Adipose tissue (tissue), 3 donors: ENCODE data around the gene EXOC3L2. TPM values are rescaled to one million over a fixed set of nuclear protein-coding genes. Genes with fewer than 3 reads are reported as not detected.

ENCODE experiments used
- H3K27ac ChIP-seq: one replicate; pipeline ENCODE4 v1.5.1; 2013; ENCODE audit warnings: low read depth, low read length
- WGBS, 3 donors: extraction: QIAGEN DNeasy Blood & Tissue Kit; methylation state at CpG; one replicate each; pipeline ENCODE4 v1.1.7; 2013; 5-methylcytosine and 5-hydroxymethylcytosine counted together
- polyA plus RNA-seq, 3 donors: library from polyadenylated mRNA; stranded (reverse); fragments of 200-250 nt; gene quantifications; one replicate each; pipeline ENCODE4 v1.2.3, GENCODE V29; 2013
- donor health status: healthy with polysubstance abuse.
- donor health status: Bipolar disorder and iron deficiency.
- donor health status: healthy.

EXOC3L2 gene
- polyA plus RNA-seq, 3 donors, result 1.1 to 5.0 (median 1.7) TPM

DNA sequence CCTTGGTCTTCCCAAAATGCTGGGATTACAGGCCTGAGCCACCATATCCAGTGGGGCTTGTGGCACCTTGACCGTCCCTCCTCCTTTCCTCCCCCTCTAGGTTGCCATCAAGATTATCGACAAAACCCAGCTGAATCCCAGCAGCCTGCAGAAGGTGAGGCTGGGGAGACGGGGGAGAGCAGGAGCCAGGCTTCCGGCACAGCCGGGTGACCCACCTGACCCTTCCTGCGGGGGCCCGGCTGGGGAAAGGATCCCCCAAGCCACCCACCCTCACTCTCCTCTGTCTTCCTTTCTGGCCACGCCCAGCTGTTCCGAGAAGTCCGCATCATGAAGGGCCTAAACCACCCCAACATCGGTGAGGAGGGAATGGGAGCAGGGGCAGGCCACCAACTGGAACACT is 17.8 kb upstream of the EXOC3L2 start:
- WGBS, 3 donors, result 92 to 94% (median 92%) methylated on average over 11 of the region's 11 CpGs

GRCh38 chr19:45262570-45262969 is 17.4 kb upstream of the EXOC3L2 start:
- no peak overlapping the region for H3K27ac ChIP-seq
- 88 to 92% (median 88%) methylated on average over 6 of the region's 6 CpGs for WGBS, 3 donors

More for the DNA sequence above, 17.8 kb upstream of the EXOC3L2 start:
- H3K27ac ChIP-seq, result no peak overlapping the region

GRCh38 chr19:45258862-45259261 is 13.7 kb upstream of the EXOC3L2 start:
- no peak overlapping the region for H3K27ac ChIP-seq
- WGBS, 3 donors, result 96 to 98% (median 96%) methylated on average over 18 to 19 of the region's 19 CpGs

DNA sequence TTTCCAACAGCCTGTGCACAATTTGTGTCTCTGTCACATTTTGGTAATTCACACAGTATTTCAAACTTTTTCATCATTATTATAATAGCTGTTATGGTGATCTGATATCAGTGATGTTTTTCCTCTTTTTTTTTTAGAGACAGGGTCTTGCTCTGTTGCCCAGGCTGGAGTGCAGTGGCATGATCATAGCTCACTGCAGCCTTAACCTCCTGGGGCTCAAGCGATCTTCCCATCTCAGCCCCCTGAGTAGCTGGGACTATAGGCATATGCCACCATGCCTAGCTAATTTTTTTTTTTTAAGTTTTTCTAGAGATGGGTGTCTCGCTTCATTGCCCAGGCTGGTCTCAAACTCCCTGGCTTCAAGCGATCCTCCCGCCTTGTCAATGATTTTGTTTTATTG is 11.6 kb upstream of the EXOC3L2 start:
- no peak overlapping the region for H3K27ac ChIP-seq
- 97 to 100% (median 98%) methylated on average over 4 of the region's 4 CpGs for WGBS, 3 donors

DNA sequence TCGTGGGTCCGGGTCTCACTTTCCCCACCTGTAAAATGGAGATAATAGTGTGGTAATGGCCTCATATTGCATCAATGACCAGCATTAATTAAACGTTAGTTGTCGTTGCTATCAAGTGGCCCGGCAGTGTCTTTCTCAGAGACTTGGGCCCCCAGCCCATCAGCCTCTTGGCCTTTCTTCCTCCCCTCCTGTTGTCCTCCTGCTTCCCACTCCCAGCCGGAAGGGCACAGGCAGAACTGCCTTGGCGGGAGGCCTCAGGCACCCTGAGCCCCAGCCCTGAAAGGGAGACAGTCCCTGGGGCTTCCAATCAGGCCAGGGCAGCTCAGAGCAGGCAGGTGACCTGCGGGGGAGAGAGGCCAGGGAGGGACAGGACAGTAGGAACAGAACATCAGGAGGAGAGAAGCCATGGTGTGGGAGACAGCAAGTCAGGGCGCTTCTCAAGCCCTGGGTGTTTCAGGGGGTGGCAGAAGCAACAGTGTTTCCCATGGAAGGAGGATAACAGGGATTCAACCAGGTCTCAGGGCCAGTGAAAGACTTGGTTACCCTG is 10.5 kb upstream of the EXOC3L2 start:
- H3K27ac ChIP-seq, result no peak overlapping the region
- WGBS, 3 donors, result 82 to 88% (median 85%) methylated on average over 9 of the region's 9 CpGs

GRCh38 chr19:45254044-45254531 is 8.9 kb upstream of the EXOC3L2 start:
- H3K27ac ChIP-seq, result no peak overlapping the region
- WGBS, 3 donors, result 64 to 78% (median 75%) methylated on average over 11 of the region's 11 CpGs

DNA sequence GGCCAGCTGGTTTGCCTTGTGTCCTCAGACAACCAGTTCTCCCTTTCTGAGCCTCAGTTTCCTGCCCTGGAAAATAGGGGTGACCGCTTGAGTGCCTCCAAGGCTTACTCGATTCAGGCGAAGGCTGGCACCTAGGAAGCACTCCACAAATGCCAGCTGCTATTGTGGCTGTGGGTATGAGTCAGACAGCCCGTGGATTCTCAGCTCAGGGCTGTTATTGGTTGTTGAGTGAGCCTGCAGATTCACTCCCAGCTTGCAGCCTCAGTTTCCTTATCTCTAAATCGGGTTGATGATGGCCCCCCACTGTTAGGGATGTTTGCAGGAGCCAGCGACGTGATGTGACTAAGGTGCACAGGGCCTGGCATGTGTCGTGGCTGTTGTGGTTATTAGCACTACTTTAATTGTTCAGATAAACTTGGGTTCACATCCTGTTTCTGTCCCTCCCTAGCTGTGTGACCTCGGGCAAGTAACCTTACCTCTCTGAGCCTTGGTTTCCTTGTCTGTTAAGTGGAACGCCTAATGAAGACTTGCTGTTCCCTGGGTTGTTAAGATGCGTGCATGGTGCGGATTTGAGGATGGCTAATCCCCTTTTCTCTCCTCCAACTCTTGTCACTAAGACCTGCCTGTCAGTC is 8.3 kb upstream of the EXOC3L2 start:
- H3K27ac ChIP-seq, result no peak overlapping the region
- 75 to 80% (median 79%) methylated on average over 12 of the region's 12 CpGs for WGBS, 3 donors

DNA sequence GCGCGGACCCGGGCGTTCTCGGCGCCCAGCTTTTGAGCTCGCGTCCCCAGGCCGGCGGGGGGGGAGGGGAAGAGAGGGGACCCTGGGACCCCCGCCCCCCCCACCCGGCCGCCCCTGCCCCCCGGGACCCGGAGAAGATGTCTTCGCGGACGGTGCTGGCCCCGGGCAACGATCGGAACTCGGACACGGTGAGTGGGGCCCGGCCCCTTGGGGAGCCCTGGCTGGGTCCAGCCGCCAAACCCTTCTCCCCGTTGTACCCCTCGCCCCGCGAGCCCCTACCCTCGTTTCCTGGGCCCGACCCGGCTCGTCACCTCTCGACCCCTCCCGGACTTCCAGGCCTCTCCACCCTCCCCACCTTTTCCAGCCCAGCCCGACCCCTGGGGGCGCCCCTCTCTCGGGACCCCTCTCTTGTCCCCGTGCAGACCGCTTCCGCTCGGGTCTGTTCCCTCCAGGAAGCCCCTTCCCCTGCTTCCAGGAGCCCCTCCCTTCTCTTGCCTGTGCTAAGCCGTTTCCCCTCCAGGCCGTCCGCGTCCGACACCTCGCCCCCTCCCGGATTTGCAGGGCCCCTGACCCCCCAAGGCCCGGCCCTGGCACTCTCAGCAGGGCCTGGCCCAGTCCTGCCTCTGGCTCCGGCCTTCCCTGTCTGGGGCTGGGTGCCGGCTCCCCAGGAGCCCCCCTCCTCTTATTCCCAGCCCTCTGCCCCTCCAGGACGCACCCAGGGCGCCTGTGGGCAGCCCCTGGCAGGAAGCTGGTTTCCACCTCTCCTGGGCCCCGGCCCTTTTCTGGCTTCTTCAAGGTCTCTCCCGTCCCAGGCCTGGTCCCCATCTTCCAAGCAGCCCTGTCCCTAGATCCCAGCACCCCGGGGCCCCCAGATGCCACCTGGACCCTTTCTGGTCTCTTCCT is 6.5 kb upstream of the EXOC3L2 start:
- WGBS, 3 donors, result 1 to 2% (median 1%) methylated on average over 27 to 54 of the region's 57 CpGs
- no peak overlapping the region for H3K27ac ChIP-seq

GRCh38 chr19:45250832-45251451 is 5.7 kb upstream of the EXOC3L2 start, which contains the start of gene MARK4:
Gene MARK4, plus strand, starts transcription at chr19:45251271. Its CDS starts 318 bp downstream, at chr19:45251589.
- WGBS, 3 donors, result 0 to 1% (median 1%) methylated on average over 32 to 48 of the region's 58 CpGs
- H3K27ac ChIP-seq, result no peak within 1 kb of the TSS

GRCh38 chr19:45250216-45250831 is 5.1 kb upstream of the EXOC3L2 start:
- 47 to 56% (median 53%) methylated on average over 10 to 14 of the region's 14 CpGs for WGBS, 3 donors
- H3K27ac ChIP-seq, result no peak overlapping the region

DNA sequence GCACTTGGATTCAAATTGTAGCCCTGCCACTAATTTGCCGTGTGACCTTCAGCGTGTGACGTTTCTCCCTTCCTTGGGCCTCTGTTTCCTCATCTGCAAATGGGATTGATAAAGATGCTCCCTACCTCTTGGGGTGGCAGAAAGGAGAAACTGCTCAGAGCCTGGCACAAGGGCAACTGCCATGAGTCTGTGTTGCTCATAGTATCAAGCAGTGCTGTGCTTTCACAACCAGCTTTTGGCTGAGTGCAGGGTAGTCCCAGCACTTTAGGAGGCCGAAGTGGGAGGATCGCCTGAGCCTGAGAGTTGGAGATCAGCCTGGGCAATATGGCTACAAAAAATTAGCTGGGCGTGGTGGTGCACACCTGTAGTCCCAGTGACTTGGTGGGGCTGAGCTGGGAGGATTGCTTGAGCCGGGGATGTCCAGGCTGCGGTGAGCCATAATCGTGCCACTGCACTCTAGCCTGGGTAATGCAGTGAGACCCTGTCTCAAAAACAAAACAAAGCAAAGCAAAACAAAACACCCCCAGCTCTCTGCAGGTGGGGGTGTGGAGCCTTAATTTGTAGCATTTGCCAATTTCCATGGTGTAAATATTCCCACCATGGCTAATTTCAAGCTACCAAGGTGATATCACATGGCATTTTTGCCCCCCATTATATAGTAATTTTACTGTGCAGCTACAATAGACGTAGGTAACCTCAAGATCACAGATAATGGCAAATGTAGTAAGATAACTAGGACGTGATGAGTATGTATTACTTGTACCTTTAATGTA is 4.2 kb upstream of the EXOC3L2 start:
- 62 to 64% (median 64%) methylated on average over 11 of the region's 11 CpGs for WGBS, 3 donors
- H3K27ac ChIP-seq, result no peak overlapping the region

GRCh38 chr19:45247136-45247535 is 1.9 kb upstream of the EXOC3L2 start:
- 91 to 97% (median 95%) methylated on average over 8 of the region's 8 CpGs for WGBS, 3 donors
- no peak overlapping the region for H3K27ac ChIP-seq

GRCh38 chr19:45245826-45246225 is 619 bp upstream of the EXOC3L2 start:
- WGBS, 3 donors, result 44 to 61% (median 53%) methylated on average over 4 of the region's 4 CpGs
- no peak overlapping the region for H3K27ac ChIP-seq

DNA sequence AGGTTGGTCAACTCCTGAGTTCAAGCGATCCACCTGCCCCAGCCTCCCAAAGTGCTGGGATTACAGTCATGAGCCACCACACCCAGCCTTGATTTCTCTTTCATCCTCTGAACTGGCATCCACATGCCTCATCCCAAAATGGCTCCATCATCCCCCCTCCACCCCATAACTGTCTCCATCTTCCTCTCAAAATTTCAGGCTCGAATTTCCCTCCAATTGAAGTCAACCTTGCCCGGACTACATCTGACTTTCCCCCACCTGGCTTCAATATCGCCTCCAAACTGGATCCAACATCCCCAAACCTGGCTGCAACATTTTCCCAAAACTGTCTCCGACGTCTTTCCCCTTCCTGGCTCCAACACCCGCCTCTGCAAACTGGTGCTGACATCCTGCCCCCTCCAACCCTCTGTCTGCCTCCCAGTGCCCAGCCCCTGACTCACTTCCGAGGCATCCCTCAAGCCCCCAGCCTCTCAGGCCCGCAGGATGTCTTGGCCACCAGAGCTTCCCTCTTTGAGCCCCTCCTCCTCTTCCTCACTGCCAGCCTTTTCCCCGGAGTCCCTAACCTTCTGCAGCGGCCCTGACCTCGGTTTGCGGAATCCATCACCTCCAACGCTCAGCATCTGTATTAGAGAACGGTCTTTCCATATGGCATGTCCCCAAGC is 943 bp downstream of the EXOC3L2 start:
- no peak overlapping the region for H3K27ac ChIP-seq
- WGBS, 3 donors, result 45 to 65% (median 48%) methylated on average over 15 of the region's 15 CpGs

- WGBS, 3 donors, result 71 to 79% (median 76%) methylated on average over 13 of the region's 13 CpGs
- no peak overlapping the region for H3K27ac ChIP-seq
These were observed 2.0 kb downstream of the EXOC3L2 start for GRCh38 chr19:45243144-45243732.

DNA sequence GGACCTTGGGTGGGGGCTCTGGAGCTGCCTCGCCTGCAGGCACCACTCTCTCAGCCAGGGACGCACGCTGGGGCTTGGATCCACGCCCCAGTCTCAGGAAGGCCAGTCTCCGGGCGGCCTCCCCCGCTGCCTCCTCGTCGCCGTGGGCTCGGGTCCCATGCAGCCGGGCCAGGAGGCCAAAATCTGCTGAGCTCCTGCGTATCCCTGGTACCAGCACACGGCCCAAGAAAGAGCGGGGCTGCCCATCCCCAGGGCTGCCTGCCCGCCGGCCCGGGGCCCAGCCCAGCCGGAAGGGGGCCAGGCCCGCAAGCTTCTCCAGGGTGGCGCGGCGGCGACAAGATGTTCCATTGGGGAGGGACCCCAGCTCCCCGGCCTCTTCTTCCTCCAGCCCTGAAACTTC is 6.7 kb downstream of the EXOC3L2 start:
- H3K27ac ChIP-seq, result no peak overlapping the region
- 83 to 88% (median 87%) methylated on average over 20 to 25 of the region's 25 CpGs for WGBS, 3 donors

DNA sequence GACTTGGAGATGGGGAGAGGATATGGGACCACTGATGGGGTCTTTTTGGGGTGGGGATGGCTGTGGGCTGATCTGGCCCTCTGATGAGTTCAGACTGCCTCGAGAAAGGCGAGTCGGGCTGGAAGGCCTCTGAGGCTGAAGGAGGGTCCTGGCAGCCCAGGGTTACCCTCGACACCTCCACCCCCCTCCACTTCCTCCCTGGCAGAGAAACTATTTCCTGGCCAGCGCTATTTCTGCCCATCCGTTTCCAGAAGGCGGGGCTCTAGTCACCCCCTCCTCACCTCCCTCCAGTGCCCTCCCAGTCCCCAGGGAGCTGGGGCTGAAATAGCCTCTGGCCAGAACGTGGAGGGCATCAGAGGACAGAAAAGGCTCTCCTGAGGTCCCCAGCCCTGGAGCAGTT is 9.7 kb downstream of the EXOC3L2 start:
- no peak overlapping the region for H3K27ac ChIP-seq
- 3 to 22% (median 10%) methylated on average over 5 to 8 of the region's 8 CpGs for WGBS, 3 donors
